ENCODE results near the gene VPS13D.

- no peak for TF ChIP-seq CTCF (IDR thresholded peaks at IDR 0.05)
- TF ChIP-seq POLR2A (IDR thresholded peaks at IDR 0.05): no peak
Observed at GRCh38 chr1:12417389-12417788, 187.6 kb downstream of the VPS13D start.

Data from right lobe of liver (tissue), 4 donors.